ENCODE data around the gene CD99. TPM values are rescaled to one million over a fixed set of nuclear protein-coding genes. Genes with fewer than 3 reads are reported as not detected.

The CD99 gene
- total and polyA plus RNA-seq, 2 of the 13 experiments (the other 11 are each of a cell fraction or from before 2014, with no cell fraction given) = 78.8 to 111 TPM

- TF ChIP-seq HOMEZ (CRISPR knock-in tag; IDR thresholded peaks at IDR 0.05; ENCODE audit: low read depth) (peak; percentile 20; the same call in 1 of the 2 replicates), ATF2 (CRISPR knock-in tag; IDR thresholded peaks at IDR 0.05) (peak; percentile 65), SSRP1 (CRISPR knock-in tag; IDR thresholded peaks at IDR 0.05) (no peak), ZNF780A (CRISPR knock-in tag; IDR thresholded peaks at IDR 0.05) (peak; percentile 52; the same call in 1 of the 2 replicates), CEBPG (CRISPR knock-in tag; IDR thresholded peaks at IDR 0.05) (peak; percentile 3; the same call in 1 of the 2 replicates), ZNF761 (CRISPR knock-in tag; conservative IDR thresholded peaks at IDR 0.05) (0 out of 2 replicates have a peak, but pooled peaks have one; percentile 8), ZGPAT (CRISPR knock-in tag; IDR thresholded peaks at IDR 0.05) (peak; percentile 27; the same call in 1 of the 2 replicates), ZBTB26 (CRISPR knock-in tag; IDR thresholded peaks at IDR 0.05; ENCODE audit: borderline replicate concordance) (0 out of 2 replicates have a peak, but pooled peaks have one; percentile 38), SOX13 (IDR thresholded peaks at IDR 0.05) (no peak), SOX13 (CRISPR knock-in tag; conservative IDR thresholded peaks at IDR 0.05 in 1 of 2, IDR thresholded peaks at IDR 0.05 in 1 of 2) (peak in 1 of 2 experiments; percentile 55; a peak in 2 of 4 replicates), SMAD3 (CRISPR knock-in tag; IDR thresholded peaks at IDR 0.05) (peak; percentile 19; the same call in 1 of the 2 replicates), ZBTB38 (CRISPR knock-in tag; IDR thresholded peaks at IDR 0.05) (no peak), ZNF33A (CRISPR knock-in tag; IDR thresholded peaks at IDR 0.05; ENCODE audit: borderline replicate concordance) (no peak), HOXA3 (CRISPR knock-in tag; IDR thresholded peaks at IDR 0.05) (peak; percentile 61), TCF7 (IDR thresholded peaks at IDR 0.05; ENCODE audit: low read depth) (peak; percentile 22; the same call in 1 of the 2 replicates), TOE1 (CRISPR knock-in tag; IDR thresholded peaks at IDR 0.05) (no peak), ZNF546 (CRISPR knock-in tag; conservative IDR thresholded peaks at IDR 0.05) (0 out of 2 replicates have a peak, but pooled peaks have one; percentile 44), SIN3A (IDR thresholded peaks at IDR 0.05; ENCODE audit: borderline replicate concordance, low read depth, low read length) (0 out of 2 replicates have a peak, but pooled peaks have one; percentile 23), CTCF (CRISPR knock-in tag; IDR thresholded peaks at IDR 0.05) (peak; percentile 66), EP300 (IDR thresholded peaks at IDR 0.05; ENCODE audit: low read depth in 2 of 2, low read length in 2 of 2) (peak; percentile 1 to 28; a peak in 1 of 4 replicates), EP300 (CRISPR knock-in tag; IDR thresholded peaks at IDR 0.05; ENCODE audit: borderline replicate concordance) (peak; percentile 32; the same call in 1 of the 2 replicates), STAG1 (CRISPR knock-in tag; IDR thresholded peaks at IDR 0.05) (peak; percentile 38)
These were observed 36.4 kb upstream of the CD99 start (continued) for GRCh38 chrX:2654436-2655340.

Data from HepG2 (cell line).